OCI-LY1 (cell line): ENCODE measurements around the gene IFI27L1.

Source experiments
- EZH2 ChIP-seq: fragments of 200-600 bp; sonication (generic), shearing (Covaris generic); IDR thresholded peaks from 2 replicates; pipeline ENCODE4 v1.8.0; 2017; ENCODE audit warnings: borderline replicate concordance, mixed run types, mild to moderate bottlenecking, antibody characterized with exemption, low read length, moderate library complexity, mixed read lengths
- TF ChIP-seq, protein P1 (sequence below): fragments of 200-600 bp; sonication (generic), shearing (Covaris generic); IDR thresholded peaks from 2 replicates; pipeline ENCODE4 v1.5.1; 2017; ENCODE audit warnings: mild to moderate bottlenecking, antibody characterized with exemption, low read length, moderate library complexity, mixed read lengths

DNA sequence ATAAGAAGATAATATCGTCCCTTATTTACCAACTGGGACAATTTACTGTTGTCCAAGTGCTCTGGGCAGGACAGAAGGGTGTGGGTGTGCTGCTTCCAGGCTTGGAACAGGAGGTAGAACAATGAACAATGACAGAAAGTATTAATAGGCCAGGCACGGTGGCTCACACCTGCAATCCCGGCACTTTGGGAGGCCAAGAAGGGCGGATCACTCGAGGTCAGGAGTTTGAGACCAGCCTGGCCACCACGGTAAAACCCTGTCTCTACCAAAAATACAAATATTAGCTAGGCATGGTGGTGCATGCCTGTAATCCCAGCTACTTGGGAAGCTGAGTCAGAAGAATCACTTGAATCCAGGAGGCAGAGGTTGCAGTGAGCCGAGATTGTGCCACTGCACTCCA, 32.0 kb downstream of the IFI27L1 start:
- TF ChIP-seq, protein P1, sequence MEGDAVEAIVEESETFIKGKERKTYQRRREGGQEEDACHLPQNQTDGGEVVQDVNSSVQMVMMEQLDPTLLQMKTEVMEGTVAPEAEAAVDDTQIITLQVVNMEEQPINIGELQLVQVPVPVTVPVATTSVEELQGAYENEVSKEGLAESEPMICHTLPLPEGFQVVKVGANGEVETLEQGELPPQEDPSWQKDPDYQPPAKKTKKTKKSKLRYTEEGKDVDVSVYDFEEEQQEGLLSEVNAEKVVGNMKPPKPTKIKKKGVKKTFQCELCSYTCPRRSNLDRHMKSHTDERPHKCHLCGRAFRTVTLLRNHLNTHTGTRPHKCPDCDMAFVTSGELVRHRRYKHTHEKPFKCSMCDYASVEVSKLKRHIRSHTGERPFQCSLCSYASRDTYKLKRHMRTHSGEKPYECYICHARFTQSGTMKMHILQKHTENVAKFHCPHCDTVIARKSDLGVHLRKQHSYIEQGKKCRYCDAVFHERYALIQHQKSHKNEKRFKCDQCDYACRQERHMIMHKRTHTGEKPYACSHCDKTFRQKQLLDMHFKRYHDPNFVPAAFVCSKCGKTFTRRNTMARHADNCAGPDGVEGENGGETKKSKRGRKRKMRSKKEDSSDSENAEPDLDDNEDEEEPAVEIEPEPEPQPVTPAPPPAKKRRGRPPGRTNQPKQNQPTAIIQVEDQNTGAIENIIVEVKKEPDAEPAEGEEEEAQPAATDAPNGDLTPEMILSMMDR, result no peak
- no peak for TF ChIP-seq EZH2
